ENCODE measurements around the gene MLIP.

GRCh38 chr6:54087721-54088120, 23.5 kb upstream of the MLIP start:
- TF ChIP-seq FOXM1 (IDR thresholded peaks at IDR 0.05; ENCODE audit: borderline replicate concordance), result no peak
- TF ChIP-seq LEF1 (IDR thresholded peaks at IDR 0.05; ENCODE audit: borderline replicate concordance), result no peak
- TF ChIP-seq TARDBP (IDR thresholded peaks at IDR 0.05), result no peak
- TF ChIP-seq ARNT (IDR thresholded peaks at IDR 0.05), result no peak
- no peak for TF ChIP-seq SUZ12 (IDR thresholded peaks at IDR 0.05)
- TF ChIP-seq BHLHE40 (IDR thresholded peaks at IDR 0.05; ENCODE audit: borderline replicate concordance), result no peak
- TF ChIP-seq ELF4 (IDR thresholded peaks at IDR 0.05), result no peak
